HCT116 (cell line): Measurements from ENCODE around the gene EFCAB8.

ENCODE experiments used
- CTCF ChIP-seq, 3 experiments: fragments of 200-600 bp in 1 of 3; sonication (generic) in 1 of 3; IDR thresholded peaks in 2 of 3; conservative IDR thresholded peaks in 1 of 3; 2 replicates each; pipeline ENCODE4 v1.5.1; 2012 to 2017; ENCODE audit warnings: low read depth in 2 of 3, low read length in 2 of 3, antibody characterized with exemption in 1 of 3, borderline replicate concordance in 1 of 3, control low read depth in 1 of 3, mild to moderate bottlenecking in 1 of 3, mixed read lengths in 1 of 3, mixed run types in 1 of 3, moderate library complexity in 1 of 3; ENCODE audit not compliant: insufficient read depth in 1 of 3
- POLR2A ChIP-seq: IDR thresholded peaks from 2 replicates; pipeline ENCODE4 v1.7.0; 2011; ENCODE audit warnings: borderline replicate concordance; ENCODE audit not compliant: insufficient read depth, insufficient read length; ENCODE audit errors: extremely low read depth

- TF ChIP-seq CTCF (IDR thresholded peaks at IDR 0.05 in 2 of 3, conservative IDR thresholded peaks at IDR 0.05 in 1 of 3; ENCODE audit: borderline replicate concordance in 1 of 3, insufficient read depth in 1 of 3, low read depth in 2 of 3, low read length in 2 of 3) (no peak), POLR2A (no peak)
Observed at GRCh38 chr20:32820698-32821377, 37.9 kb upstream of the EFCAB8 start.
